ENCODE measurements around the gene UNC93A. TPM values are rescaled to one million over a fixed set of nuclear protein-coding genes. Genes with fewer than 3 reads are reported as not detected.

Gene UNC93A
- total and polyA plus RNA-seq, 9 of the 15 experiments (the other 6 are each of a cell fraction or from before 2014, with no cell fraction given): not detected

GRCh38 chr6:167275436-167275835 is 15.7 kb upstream of the UNC93A start (continued):
- TF ChIP-seq NR2C2 (CRISPR knock-in tag; IDR thresholded peaks at IDR 0.05): no peak
- no peak for TF ChIP-seq NR2C2 (tag; IDR thresholded peaks at IDR 0.05)
- no peak for TF ChIP-seq YBX1 (IDR thresholded peaks at IDR 0.05)
- TF ChIP-seq RFX1 (IDR thresholded peaks at IDR 0.05): no peak

- no peaks in the 10 kb centered on the region for H3K79me2 ChIP-seq (ENCODE audit: control insufficient read depth, insufficient read depth, low read length)
- H3K27ac ChIP-seq (ENCODE audit: extremely low read depth, low read depth, low read length): no peak overlapping the region
- ATAC-seq (no peak), DNase-seq (ENCODE audit: extremely low read depth in 1 of 4, low spot score in 3 of 4) (no peak), FAIRE-seq (no peak)
- ChIA-PET POLR2A (no interaction called here), CTCF (ENCODE audit: low intra/inter-chr PET ratio) (no interaction called here)
- peaks cover 0 to 26% of the 10 kb centered on the region in 2 experiments; a peak in 2 of 5 replicates for H3K27me3 ChIP-seq (ENCODE audit: control insufficient read depth in 2 of 2, insufficient read depth in 2 of 2, low read length in 2 of 2)
- no peaks in the 10 kb centered on the region for H3K9me1 ChIP-seq (ENCODE audit: control insufficient read depth, insufficient read depth, low read length)
- 2% methylated on average over 13 of the region's 13 CpGs for WGBS (ENCODE audit: insufficient coverage, low coverage, missing lambda C conversion rate)
- H4K20me1 ChIP-seq (replicated peaks; ENCODE audit: control insufficient read depth, insufficient read depth, low read length): no peaks in the 10 kb centered on the region
- TF ChIP-seq MAFG (tag; conservative IDR thresholded peaks at IDR 0.05) (no peak), ZNF76 (CRISPR knock-in tag; IDR thresholded peaks at IDR 0.05; ENCODE audit: borderline replicate concordance) (no peak), GTF2F1 (IDR thresholded peaks at IDR 0.05; ENCODE audit: low read depth, low read length) (no peak), ZNF165 (CRISPR knock-in tag; IDR thresholded peaks at IDR 0.05; ENCODE audit: borderline replicate concordance) (no peak), ZNF133 (CRISPR knock-in tag; IDR thresholded peaks at IDR 0.05) (no peak), RNF2 (IDR thresholded peaks at IDR 0.05) (no peak), MEF2D (tag; conservative IDR thresholded peaks at IDR 0.05; ENCODE audit: low read depth) (no peak), ZFX (CRISPR knock-in tag; IDR thresholded peaks at IDR 0.05) (no peak), ZNF609 (CRISPR knock-in tag; IDR thresholded peaks at IDR 0.05; ENCODE audit: borderline replicate concordance) (no peak), HDAC2 (IDR thresholded peaks at IDR 0.05) (no peak), FOS (IDR thresholded peaks at IDR 0.05; ENCODE audit: extremely low read depth, insufficient read length) (no peak)
- H3K9me3 ChIP-seq (replicated peaks; ENCODE audit: control insufficient read depth, insufficient read depth, low read depth, low read length): no peaks in the 10 kb centered on the region
- BruUV-seq (replicated peaks): no TSS peak
- H3K9ac ChIP-seq (ENCODE audit: insufficient read depth in 1 of 2, low read depth in 2 of 2, low read length in 2 of 2): no peak overlapping the region
- H3K36me3 ChIP-seq (ENCODE audit: control insufficient read depth, insufficient read depth, low read length): no peaks in the 10 kb centered on the region
- H3K4me2 ChIP-seq (ENCODE audit: insufficient read depth, low read length): no peak overlapping the region
- H2AFZ ChIP-seq (ENCODE audit: low read depth, low read length): no peak overlapping the region
- in situ Hi-C loops (cut with MboI) (loop anchor here (25.0 kb wide), 1 partner anchor 515 kb away; no protein-coding TSS in a partner anchor), intact Hi-C loops (cut with micrococcal nuclease) (no loop called here)
- no peak overlapping the region for H3K4me3 ChIP-seq
- no peaks in the 10 kb centered on the region for H3K4me1 ChIP-seq (replicated peaks in 1 of 2; ENCODE audit: control insufficient read depth in 2 of 2, insufficient read depth in 2 of 2, low read length in 2 of 2)
These were observed 14.2 kb upstream of the UNC93A start for GRCh38 chr6:167276772-167277533.
